Neural cell (in vitro differentiated cells): ENCODE data around the gene CTR9. TPM values are rescaled to one million over a fixed set of nuclear protein-coding genes. Genes with fewer than 3 reads are reported as not detected.

Experiments
- H2AFZ ChIP-seq: fragments of 200-600, 300-800 bp; sonication (generic), shearing (Covaris generic); 2 replicates; pipeline ENCODE4 v1.6.0; 2014; ENCODE audit warnings: low read depth, mild to moderate bottlenecking, antibody characterized with exemption, low read length, moderate library complexity
- H3F3A ChIP-seq: fragments of 200-600 bp; shearing (Covaris generic); 2 replicates; pipeline ENCODE4 v1.6.1; 2016; ENCODE audit warnings: mild to moderate bottlenecking, moderate library complexity, mixed read lengths, antibody characterized with exemption, low read length; ENCODE audit not compliant: insufficient read depth, poor library complexity, severe bottlenecking
- H3K27ac ChIP-seq: fragments of 200-600, 300-800 bp; sonication (generic), shearing (Covaris generic); 2 replicates; pipeline ENCODE4 v1.5.1; 2014; ENCODE audit warnings: mild to moderate bottlenecking, low read length, moderate library complexity
- H3K27me3 ChIP-seq: fragments of 300-800, 200-600 bp; sonication (generic), shearing (Covaris generic); 2 replicates; pipeline ENCODE4 v1.6.0; 2014; ENCODE audit warnings: mild to moderate bottlenecking, low read depth, low read length, moderate library complexity; ENCODE audit not compliant: insufficient read depth
- H3K36me3 ChIP-seq: fragments of 300-800, 200-600 bp; sonication (generic), shearing (Covaris generic); 2 replicates; pipeline ENCODE4 v1.5.1; 2014; ENCODE audit warnings: mild to moderate bottlenecking, antibody characterized with exemption, low read length, moderate library complexity; ENCODE audit not compliant: insufficient read depth
- H3K4me2 ChIP-seq: fragments of 300-800, 200-600 bp; sonication (generic), shearing (Covaris generic); 2 replicates; pipeline ENCODE4 v1.6.0; 2014; ENCODE audit warnings: mild to moderate bottlenecking, low read length
- H3K4me3 ChIP-seq: fragments of 300-800, 200-600 bp; sonication (generic), shearing (Covaris generic); 2 replicates; pipeline ENCODE4 v1.5.1; 2014; ENCODE audit warnings: mild to moderate bottlenecking, low read length, moderate library complexity
- H3K79me2 ChIP-seq: fragments of 200-600 bp; shearing (Covaris generic); replicated peaks from 2 replicates; pipeline ENCODE4 v1.6.0; 2014; ENCODE audit warnings: mild to moderate bottlenecking, low read length, moderate library complexity; ENCODE audit not compliant: insufficient read depth
- H3K9ac ChIP-seq: fragments of 300-800, 200-600 bp; sonication (generic), shearing (Covaris generic); 2 replicates; pipeline ENCODE4 v1.6.1; 2016; ENCODE audit warnings: mild to moderate bottlenecking, low read length, mixed read lengths
- H3K9me2 ChIP-seq: fragments of 200-600 bp; shearing (Covaris generic); 2 replicates; pipeline ENCODE4 v1.6.1; 2016; ENCODE audit warnings: mild to moderate bottlenecking, low read length, mixed read lengths; ENCODE audit not compliant: insufficient read depth
- H3K9me3 ChIP-seq: fragments of 200-600, 300-800 bp; sonication (generic), shearing (Covaris generic); 2 replicates; pipeline ENCODE4 v1.6.1; 2016; ENCODE audit warnings: mild to moderate bottlenecking, mixed run types, low read length, moderate library complexity, mixed read lengths
- H4K20me1 ChIP-seq: fragments of 200-600 bp; shearing (Covaris generic); 2 replicates; pipeline ENCODE4 v1.6.1; 2016; ENCODE audit warnings: mild to moderate bottlenecking, mixed run types; ENCODE audit not compliant: insufficient read depth
- CTCF ChIP-seq: fragments of 450-650 bp; IDR thresholded peaks from 2 replicates; pipeline ENCODE4 v1.5.1; 2014; ENCODE audit warnings: antibody characterized with exemption, mild to moderate bottlenecking, moderate library complexity; ENCODE audit not compliant: poor library complexity, severe bottlenecking
- EP300 ChIP-seq: fragments of 450-650 bp; conservative IDR thresholded peaks from 2 replicates; pipeline ENCODE4 v1.6.1; 2014; ENCODE audit warnings: antibody characterized with exemption, mild to moderate bottlenecking, moderate library complexity; ENCODE audit not compliant: poor library complexity, severe bottlenecking
- EZH2 ChIP-seq: fragments of 200-600, 300-800 bp; shearing (Covaris generic), sonication (generic); IDR thresholded peaks from 2 replicates; pipeline ENCODE4 v1.6.1; 2014; ENCODE audit warnings: antibody characterized with exemption, low read length, borderline replicate concordance, mild to moderate bottlenecking; ENCODE audit not compliant: insufficient read depth, poor library complexity, severe bottlenecking
- MXI1 ChIP-seq: fragments of 450-650 bp; conservative IDR thresholded peaks from 2 replicates; pipeline ENCODE4 v1.6.1; 2014; ENCODE audit warnings: antibody characterized with exemption, mild to moderate bottlenecking; ENCODE audit not compliant: poor library complexity, severe bottlenecking
- POLR2AphosphoS5 ChIP-seq: IDR thresholded peaks from 2 replicates; pipeline ENCODE4 v1.6.1; 2012
- RAD21 ChIP-seq: fragments of 450-650 bp; conservative IDR thresholded peaks from 2 replicates; pipeline ENCODE4 v1.6.1; 2014; ENCODE audit warnings: antibody characterized with exemption, mild to moderate bottlenecking, moderate library complexity
- REST ChIP-seq: IDR thresholded peaks from 2 replicates; pipeline ENCODE4 v1.6.1; 2012; ENCODE audit warnings: borderline replicate concordance
- SMC3 ChIP-seq: fragments of 450-650 bp; conservative IDR thresholded peaks from 2 replicates; pipeline ENCODE4 v1.6.1; 2014; ENCODE audit warnings: antibody characterized with exemption, mild to moderate bottlenecking, moderate library complexity; ENCODE audit not compliant: poor library complexity
- TAF1 ChIP-seq: IDR thresholded peaks from 2 replicates; pipeline ENCODE4 v1.6.1; 2012; ENCODE audit warnings: low read depth
- polyA plus RNA-seq: library from polyadenylated mRNA; depleted of rRNA; stranded (reverse); fragments of >200 nt; gene quantifications from 2 replicates; pipeline ENCODE4 v1.2.3, GENCODE V29; 2014

CTR9 gene
- polyA plus RNA-seq, 1 donor from 2014 or later: 24.1 TPM

- no peaks in the 10 kb centered on the region for H3K79me2 ChIP-seq
- H3K9me2 ChIP-seq: no peaks in the 10 kb centered on the region
- H3F3A ChIP-seq: no peaks in the 10 kb centered on the region
- no peak for TF ChIP-seq EP300
- no peak for TF ChIP-seq EZH2
- no peak for TF ChIP-seq MXI1
- TF ChIP-seq TAF1: no peak
- TF ChIP-seq RAD21: no peak
- TF ChIP-seq SMC3: no peak
- no peak for TF ChIP-seq CTCF
- no peak for TF ChIP-seq REST
- no peak for TF ChIP-seq POLR2AphosphoS5
- H3K4me3 ChIP-seq: no peak overlapping the region
- no peaks in the 10 kb centered on the region for H3K9me3 ChIP-seq
- no peak overlapping the region for H2AFZ ChIP-seq
- H3K27ac ChIP-seq: no peak overlapping the region
- no peak overlapping the region for H3K4me2 ChIP-seq
- peaks cover 13% of the 10 kb centered on the region for H3K36me3 ChIP-seq
- H3K27me3 ChIP-seq: no peaks in the 10 kb centered on the region
- no peak overlapping the region for H3K9ac ChIP-seq
- H4K20me1 ChIP-seq: no peaks in the 10 kb centered on the region
Observed at GRCh38 chr11:10779086-10779485, 28.0 kb downstream of the CTR9 start.

- H3K4me2 ChIP-seq: no peak overlapping the region
- H3K27me3 ChIP-seq: no peaks in the 10 kb centered on the region
- peaks cover 5% of the 10 kb centered on the region for H3K36me3 ChIP-seq
- H3F3A ChIP-seq: no peaks in the 10 kb centered on the region
- no peaks in the 10 kb centered on the region for H4K20me1 ChIP-seq
- TF ChIP-seq SMC3 (no peak), CTCF (no peak), POLR2AphosphoS5 (no peak), REST (no peak), EZH2 (no peak), TAF1 (no peak)
- no peak overlapping the region for H3K4me3 ChIP-seq
- no peak overlapping the region for H3K27ac ChIP-seq
- H3K79me2 ChIP-seq: no peaks in the 10 kb centered on the region
- no peak overlapping the region for H2AFZ ChIP-seq
- no peaks in the 10 kb centered on the region for H3K9me2 ChIP-seq
- no peak overlapping the region for H3K9ac ChIP-seq
- H3K9me3 ChIP-seq: no peaks in the 10 kb centered on the region
Observed at GRCh38 chr11:10780040-10780439, 29.0 kb downstream of the CTR9 start.
